C4-2B (cell line): ENCODE results near the gene CHRDL2.

Experiments
- H3K27ac ChIP-seq: fragments of 450-650 bp; 2 replicates; pipeline ENCODE4 v1.5.1; 2017
- ZFX ChIP-seq: fragments of 450-650 bp; IDR thresholded peaks from 2 replicates; pipeline ENCODE4 v1.6.1; 2017
- TF ChIP-seq, protein P1 (sequence below): fragments of 450-650 bp; conservative IDR thresholded peaks from 2 replicates; pipeline ENCODE4 v1.5.1; 2017; ENCODE audit warnings: mild to moderate bottlenecking

CHRDL2 gene

DNA sequence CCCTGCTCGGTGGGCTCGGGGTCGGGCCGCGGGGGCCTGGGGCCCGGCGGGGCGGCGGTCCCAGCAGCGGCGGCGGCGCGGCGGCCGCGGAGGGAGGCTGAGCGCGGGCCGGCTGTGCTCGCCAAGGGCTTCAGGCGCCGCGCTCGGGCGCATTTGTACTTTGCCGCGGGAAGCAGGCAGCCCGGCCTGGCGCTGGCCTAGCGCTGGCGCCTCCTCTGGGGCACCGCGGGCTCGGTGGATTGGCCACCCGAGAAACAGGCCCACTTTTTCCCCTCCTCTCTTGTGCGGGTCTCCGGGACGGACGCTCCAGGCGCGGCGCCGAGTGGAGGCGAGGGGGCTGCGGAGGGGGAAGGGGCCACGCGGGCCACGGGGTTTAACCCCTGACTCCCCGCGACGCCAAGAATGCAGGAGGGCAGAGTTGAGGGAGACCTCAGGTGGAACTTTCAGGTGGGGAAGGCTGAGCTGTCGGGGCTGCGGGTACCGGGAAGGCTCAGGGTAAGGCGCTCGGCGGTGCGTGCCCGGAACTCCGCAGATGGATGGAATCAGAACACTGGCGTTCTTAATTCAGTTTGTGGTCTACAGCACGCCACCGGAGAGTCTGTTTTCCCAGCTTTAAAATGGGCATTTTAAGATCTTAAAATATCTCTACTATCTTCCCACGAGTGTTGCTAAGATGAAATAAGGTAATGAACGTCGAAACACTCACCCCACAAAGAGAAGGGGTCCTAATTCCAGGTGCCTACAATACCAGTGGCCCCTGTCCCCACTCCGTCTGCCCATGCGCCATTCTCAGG is at the start of gene CHRDL2:
CHRDL2 (minus strand) TSS at position 126 of the 794 bp plus-strand sequence. CDS start 538 bp downstream, outside the sequence.
- TF ChIP-seq, protein P1, sequence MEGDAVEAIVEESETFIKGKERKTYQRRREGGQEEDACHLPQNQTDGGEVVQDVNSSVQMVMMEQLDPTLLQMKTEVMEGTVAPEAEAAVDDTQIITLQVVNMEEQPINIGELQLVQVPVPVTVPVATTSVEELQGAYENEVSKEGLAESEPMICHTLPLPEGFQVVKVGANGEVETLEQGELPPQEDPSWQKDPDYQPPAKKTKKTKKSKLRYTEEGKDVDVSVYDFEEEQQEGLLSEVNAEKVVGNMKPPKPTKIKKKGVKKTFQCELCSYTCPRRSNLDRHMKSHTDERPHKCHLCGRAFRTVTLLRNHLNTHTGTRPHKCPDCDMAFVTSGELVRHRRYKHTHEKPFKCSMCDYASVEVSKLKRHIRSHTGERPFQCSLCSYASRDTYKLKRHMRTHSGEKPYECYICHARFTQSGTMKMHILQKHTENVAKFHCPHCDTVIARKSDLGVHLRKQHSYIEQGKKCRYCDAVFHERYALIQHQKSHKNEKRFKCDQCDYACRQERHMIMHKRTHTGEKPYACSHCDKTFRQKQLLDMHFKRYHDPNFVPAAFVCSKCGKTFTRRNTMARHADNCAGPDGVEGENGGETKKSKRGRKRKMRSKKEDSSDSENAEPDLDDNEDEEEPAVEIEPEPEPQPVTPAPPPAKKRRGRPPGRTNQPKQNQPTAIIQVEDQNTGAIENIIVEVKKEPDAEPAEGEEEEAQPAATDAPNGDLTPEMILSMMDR: no peak
- TF ChIP-seq ZFX: no peak
- no peak within 1 kb of the TSS for H3K27ac ChIP-seq

GRCh38 chr11:74780248-74781005 is 49.2 kb upstream of the CHRDL2 start:
- no peak for TF ChIP-seq ZFX
- TF ChIP-seq, protein P1: no peak
- H3K27ac ChIP-seq: no peak overlapping the region

GRCh38 chr11:74778581-74778980 is 47.4 kb upstream of the CHRDL2 start:
- TF ChIP-seq, protein P1: no peak
- TF ChIP-seq ZFX: no peak
- H3K27ac ChIP-seq: no peak overlapping the region

DNA sequence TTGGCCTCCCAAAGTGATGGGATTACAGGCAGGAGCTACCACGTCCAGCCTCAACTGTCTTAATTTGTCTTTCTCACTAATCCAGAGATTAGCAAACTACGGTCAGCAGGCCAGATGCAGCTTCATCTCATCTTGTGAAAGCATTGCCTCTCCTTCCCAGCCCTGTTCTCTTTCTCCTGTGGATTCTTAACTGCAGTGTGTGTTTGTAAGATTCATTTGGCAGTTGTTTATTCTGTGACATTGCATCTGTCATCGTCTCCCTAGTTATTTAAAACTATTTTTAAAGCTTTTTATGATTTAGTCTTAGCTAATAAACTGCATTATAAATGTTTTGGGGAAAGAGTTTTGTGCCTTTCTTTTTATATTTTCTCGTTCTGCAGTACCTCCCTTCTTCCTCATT is 46.7 kb upstream of the CHRDL2 start:
- H3K27ac ChIP-seq: no peak overlapping the region
- no peak for TF ChIP-seq ZFX
- TF ChIP-seq, protein P1: no peak

DNA sequence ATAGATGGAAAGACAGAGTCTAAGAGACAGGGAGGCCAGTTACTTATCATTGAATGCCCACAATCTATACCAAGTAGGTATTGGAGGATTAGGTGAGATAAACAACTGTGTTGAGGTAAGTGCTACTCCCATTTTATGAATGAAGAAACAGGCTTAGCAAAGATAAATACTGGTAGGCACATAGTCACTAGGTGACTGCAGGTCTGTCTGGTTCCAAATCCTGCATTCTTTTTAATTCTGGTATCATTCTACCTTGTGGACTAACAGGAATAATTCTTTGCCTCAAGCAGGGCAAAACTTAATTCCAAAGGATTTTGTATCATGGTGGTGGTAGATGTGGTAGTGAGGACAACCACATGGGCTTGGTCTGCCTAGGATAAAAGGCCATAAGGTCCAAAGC is 45.8 kb upstream of the CHRDL2 start:
- TF ChIP-seq ZFX: no peak
- TF ChIP-seq, protein P1: no peak
- no peak overlapping the region for H3K27ac ChIP-seq

DNA sequence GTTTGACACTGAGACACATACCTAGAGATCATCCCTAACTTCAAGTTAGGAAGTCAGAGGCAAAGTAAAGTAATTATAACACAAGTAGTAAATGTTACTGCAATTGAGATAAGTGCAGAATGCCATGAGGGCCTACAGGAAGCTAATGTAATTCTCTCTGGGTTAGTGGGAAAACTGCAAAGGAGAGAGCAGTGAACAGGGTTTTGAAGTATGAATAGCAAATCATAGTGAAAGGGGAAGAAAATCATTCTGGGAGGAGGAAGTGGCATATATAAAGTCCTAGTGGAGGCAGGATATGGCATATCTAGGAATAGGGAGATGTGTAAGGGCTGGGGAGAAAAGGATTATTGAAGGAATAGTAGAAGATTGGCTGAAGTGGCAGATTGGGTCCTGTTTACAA is 45.3 kb upstream of the CHRDL2 start:
- no peak overlapping the region for H3K27ac ChIP-seq
- no peak for TF ChIP-seq ZFX
- TF ChIP-seq, protein P1: no peak

DNA sequence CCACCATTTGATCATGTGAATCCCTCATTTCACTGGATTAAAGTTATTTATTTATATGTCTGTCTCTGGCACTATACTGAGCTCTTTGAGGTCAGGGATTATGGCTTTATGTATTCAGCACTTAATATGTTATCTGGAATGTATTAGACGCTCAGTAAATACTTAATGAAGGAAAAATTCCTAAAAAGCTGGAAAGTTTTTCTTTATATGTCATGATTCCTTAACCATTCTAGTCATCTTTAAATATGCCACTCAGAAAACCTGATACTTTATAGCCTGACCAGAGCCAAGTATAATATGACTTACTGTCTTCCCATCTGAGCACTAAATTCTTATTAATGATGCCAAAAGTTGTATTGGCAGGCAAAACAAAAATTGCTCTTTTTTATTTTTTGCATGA is 44.5 kb upstream of the CHRDL2 start:
- H3K27ac ChIP-seq: no peak overlapping the region
- no peak for TF ChIP-seq ZFX
- TF ChIP-seq, protein P1: no peak
